ENCODE data around the gene FTSJ1.

GRCh38 chrX:48505481-48505880 lies 29.5 kb downstream of the FTSJ1 start:
- TF ChIP-seq POLR2AphosphoS5 (IDR thresholded peaks at IDR 0.05; ENCODE audit: borderline replicate concordance, low read depth, low read length) = no peak
- TF ChIP-seq EZH2 (IDR thresholded peaks at IDR 0.05) = no peak
